ENCODE results near the gene SLC25A45.

Gene SLC25A45

GRCh38 chr11:65327021-65327420 lies 55.4 kb downstream of the SLC25A45 start:
- no peaks in the 10 kb centered on the region for H4K20me1 ChIP-seq (ENCODE audit: insufficient read depth)
- TF ChIP-seq, protein P1, sequence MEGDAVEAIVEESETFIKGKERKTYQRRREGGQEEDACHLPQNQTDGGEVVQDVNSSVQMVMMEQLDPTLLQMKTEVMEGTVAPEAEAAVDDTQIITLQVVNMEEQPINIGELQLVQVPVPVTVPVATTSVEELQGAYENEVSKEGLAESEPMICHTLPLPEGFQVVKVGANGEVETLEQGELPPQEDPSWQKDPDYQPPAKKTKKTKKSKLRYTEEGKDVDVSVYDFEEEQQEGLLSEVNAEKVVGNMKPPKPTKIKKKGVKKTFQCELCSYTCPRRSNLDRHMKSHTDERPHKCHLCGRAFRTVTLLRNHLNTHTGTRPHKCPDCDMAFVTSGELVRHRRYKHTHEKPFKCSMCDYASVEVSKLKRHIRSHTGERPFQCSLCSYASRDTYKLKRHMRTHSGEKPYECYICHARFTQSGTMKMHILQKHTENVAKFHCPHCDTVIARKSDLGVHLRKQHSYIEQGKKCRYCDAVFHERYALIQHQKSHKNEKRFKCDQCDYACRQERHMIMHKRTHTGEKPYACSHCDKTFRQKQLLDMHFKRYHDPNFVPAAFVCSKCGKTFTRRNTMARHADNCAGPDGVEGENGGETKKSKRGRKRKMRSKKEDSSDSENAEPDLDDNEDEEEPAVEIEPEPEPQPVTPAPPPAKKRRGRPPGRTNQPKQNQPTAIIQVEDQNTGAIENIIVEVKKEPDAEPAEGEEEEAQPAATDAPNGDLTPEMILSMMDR (conservative IDR thresholded peaks at IDR 0.05; ENCODE audit: low read depth, low read length), result no peak
- no peaks in the 10 kb centered on the region for H3K27me3 ChIP-seq (ENCODE audit: insufficient read depth, low read depth)
- H3K4me3 ChIP-seq (IDR thresholded peaks at IDR 0.05; ENCODE audit: insufficient read depth, low read depth, low read length), result no peak overlapping the region
- H3K27ac ChIP-seq, result no peak overlapping the region
- H3K4me2 ChIP-seq, result no peak overlapping the region
- H3K36me3 ChIP-seq (ENCODE audit: insufficient read depth), result no peaks in the 10 kb centered on the region
- H3K9ac ChIP-seq, result no peak overlapping the region
- no peaks in the 10 kb centered on the region for H3K4me1 ChIP-seq (ENCODE audit: low read depth, poor library complexity, severe bottlenecking)
- no peaks in the 10 kb centered on the region for H3K79me2 ChIP-seq (ENCODE audit: insufficient read depth, low read depth)
- H2AFZ ChIP-seq (ENCODE audit: low read depth), result no peak overlapping the region

DNA sequence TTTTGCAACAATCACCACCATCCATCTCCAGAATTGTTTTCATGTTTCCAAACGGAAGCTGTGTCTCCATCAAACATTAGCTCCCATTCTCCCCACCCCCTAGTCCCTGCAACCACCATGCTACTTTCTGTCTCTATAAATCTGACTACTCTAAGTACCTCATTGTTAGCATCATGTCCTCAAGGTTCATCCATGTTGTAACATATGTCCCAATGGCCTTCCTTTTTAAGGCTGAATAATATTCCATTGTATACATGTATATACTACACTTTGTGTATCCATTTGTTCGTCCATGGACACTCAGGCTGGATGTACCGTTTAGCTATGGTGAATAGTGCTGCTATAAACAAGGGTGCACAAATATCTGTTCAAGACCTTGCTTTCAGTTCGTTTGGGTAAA lies 57.0 kb downstream of the SLC25A45 start:
- no peak overlapping the region for H3K4me2 ChIP-seq
- TF ChIP-seq, protein P1 (conservative IDR thresholded peaks at IDR 0.05; ENCODE audit: low read depth, low read length), result no peak
- no peak overlapping the region for H3K9ac ChIP-seq
- H4K20me1 ChIP-seq (ENCODE audit: insufficient read depth), result no peaks in the 10 kb centered on the region
- H3K4me3 ChIP-seq (IDR thresholded peaks at IDR 0.05; ENCODE audit: insufficient read depth, low read depth, low read length), result no peak overlapping the region
- no peaks in the 10 kb centered on the region for H3K79me2 ChIP-seq (ENCODE audit: insufficient read depth, low read depth)
- H3K27me3 ChIP-seq (ENCODE audit: insufficient read depth, low read depth), result no peaks in the 10 kb centered on the region
- no peak overlapping the region for H3K27ac ChIP-seq
- no peak overlapping the region for H2AFZ ChIP-seq (ENCODE audit: low read depth)
- no peaks in the 10 kb centered on the region for H3K4me1 ChIP-seq (ENCODE audit: low read depth, poor library complexity, severe bottlenecking)
- H3K36me3 ChIP-seq (ENCODE audit: insufficient read depth), result no peaks in the 10 kb centered on the region
